Activated B cell treated with CpG ODN at 0.5 μM for 24 hours (primary cell): ENCODE results near the gene SKP1. TPM values are rescaled to one million over a fixed set of nuclear protein-coding genes. Genes with fewer than 3 reads are reported as not detected.

Experiments used
- ATAC-seq: fragments of 200-7000 bp; cut with Tn5 transposase; one replicate; pipeline ENCODE4 v1.10.0; 2021; ENCODE audit warnings: low read depth, mild to moderate bottlenecking, moderate library complexity
- CTCF ChIA-PET: fragments of 350-600 bp; sonication (Branson Sonifier 250); formaldehyde crosslinking; loops from one replicate; lab custom pipeline; 2021; ENCODE audit warnings: antibody characterized with exemption; lab: Charles Lee
- POLR2A ChIA-PET: fragments of 350-600 bp; sonication (Branson Sonifier 250); formaldehyde crosslinking; loops from one replicate; lab custom pipeline; 2021; ENCODE audit warnings: antibody characterized with exemption; lab: Charles Lee
- DNase-seq: peaks from one replicate; pipeline ENCODE4 v3.0.0; 2022
- H3K27ac Mint-ChIP-seq: one replicate; pipeline ENCODE4 v1.8.0; 2020; ENCODE audit warnings: mixed read lengths
- H3K27me3 Mint-ChIP-seq: one replicate; pipeline ENCODE4 v1.8.0; 2021; ENCODE audit warnings: mixed read lengths
- H3K36me3 Mint-ChIP-seq: one replicate; pipeline ENCODE4 v1.8.0; 2021; ENCODE audit warnings: low read depth, mixed read lengths
- H3K4me1 Mint-ChIP-seq: one replicate; pipeline ENCODE4 v1.8.0; 2021; ENCODE audit warnings: mixed read lengths
- H3K4me3 Mint-ChIP-seq: one replicate; pipeline ENCODE4 v1.8.0; 2020; ENCODE audit warnings: mild to moderate bottlenecking, mixed read lengths
- H3K9me3 Mint-ChIP-seq: one replicate; pipeline ENCODE4 v1.8.0; 2020; ENCODE audit warnings: mixed read lengths
- CTCF ChIP-seq: fragments of 200-600 bp; IDR thresholded peaks from one replicate; pipeline ENCODE4 v1.8.0; 2022; ENCODE audit warnings: antibody characterized with exemption, mild to moderate bottlenecking
- intact Hi-C: fragments of 100-400 bp; cut with micrococcal nuclease; formaldehyde crosslinking; loops from one replicate; pipeline ENCODE4 v1.15.1; 2024
- total RNA-seq: library from RNA; stranded (reverse); gene quantifications from 2 replicates; pipeline ENCODE4 v1.2.3, GENCODE V29; 2022

SKP1 gene
- total RNA-seq, 1 donor from 2014 or later: 211 TPM

- Mint-ChIP-seq H3K4me3 (no peak overlapping the region), H3K27ac (no peak overlapping the region), H3K9me3 (no peaks in the 10 kb centered on the region)
Measured at GRCh38 chr5:134142806-134143205, 33.9 kb downstream of the SKP1 start.

DNA sequence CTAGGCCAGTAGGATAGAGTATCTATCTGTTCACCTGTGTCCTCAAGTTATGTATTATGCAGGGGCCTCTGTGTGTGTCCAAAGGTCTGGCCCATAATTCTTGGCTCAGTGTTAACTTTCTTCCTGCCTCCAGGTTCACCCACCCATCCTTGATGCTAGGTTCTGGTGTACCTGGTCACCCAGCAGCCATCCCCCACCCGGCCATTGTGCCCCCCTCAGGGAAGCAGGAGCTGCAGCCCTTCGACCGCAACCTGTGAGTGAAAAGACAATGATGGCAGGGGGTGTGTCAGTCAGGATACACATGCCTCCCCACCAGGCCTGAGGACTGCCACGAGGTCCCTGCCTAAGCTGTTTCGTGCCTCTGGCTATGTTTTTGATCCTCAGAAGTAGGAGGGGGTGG is 34.7 kb downstream of the SKP1 start:
- DNase-seq (peak; percentile 6), ATAC-seq (no peak)
- no peak overlapping the region for H3K4me3 Mint-ChIP-seq
- ChIA-PET POLR2A (interaction anchor here (0.6 to 5.5 kb wide), 2 partner anchors 12 to 41 kb away, joined by 3 to 71 read pairs; no protein-coding TSS in a partner anchor), CTCF (interaction anchor here (0.6 to 23.1 kb wide), 5 partner anchors 29 to 115 kb away, joined by 3 to 502 read pairs (median 12); partner anchors contain the start of gene TCF7)
- intact Hi-C loops: no loop called here
- H3K36me3 Mint-ChIP-seq: peaks cover 57% of the 10 kb centered on the region
- H3K4me1 Mint-ChIP-seq: peaks cover 42% of the 10 kb centered on the region
- no peak overlapping the region for H3K27ac Mint-ChIP-seq
- no peaks in the 10 kb centered on the region for H3K9me3 Mint-ChIP-seq
- no peak for TF ChIP-seq CTCF
- no peaks in the 10 kb centered on the region for H3K27me3 Mint-ChIP-seq

More at GRCh38 chr5:134142806-134143205, 33.9 kb downstream of the SKP1 start:
- H3K4me1 Mint-ChIP-seq: peaks cover 35% of the 10 kb centered on the region
- ChIA-PET CTCF (interaction anchor here (0.9 to 23.1 kb wide), 4 partner anchors 9 to 112 kb away, joined by 5 to 502 read pairs (median 19); partner anchors contain the start of gene TCF7), POLR2A (no interaction called here)
- intact Hi-C loops: no loop called here
- DNase-seq (peak; percentile 11), ATAC-seq (no peak)
- no peak for TF ChIP-seq CTCF
- no peaks in the 10 kb centered on the region for H3K27me3 Mint-ChIP-seq
- H3K36me3 Mint-ChIP-seq: peaks cover 57% of the 10 kb centered on the region

GRCh38 chr5:134141331-134142050 is 35.3 kb downstream of the SKP1 start:
- Mint-ChIP-seq H3K27ac (peak overlapping the region; percentile 3), H3K4me1 (peaks cover 48% of the 10 kb centered on the region), H3K27me3 (no peaks in the 10 kb centered on the region), H3K36me3 (peaks cover 52% of the 10 kb centered on the region), H3K9me3 (no peaks in the 10 kb centered on the region), H3K4me3 (no peak overlapping the region)
- ChIA-PET POLR2A (interaction anchor here (1.0 to 5.5 kb wide), 5 partner anchors 35 to 102 kb away, joined by 3 to 71 read pairs (median 3); partner anchors contain the start of gene SKP1), CTCF (interaction anchor here (0.6 to 23.1 kb wide), 13 partner anchors 9 to 115 kb away, joined by 3 to 502 read pairs (median 5); partner anchors contain the start of gene TCF7)
- intact Hi-C loops: loop anchor here (2.0 kb wide), 2 partner anchors 17 to 1031 kb away; no protein-coding TSS in a partner anchor
- no peak for TF ChIP-seq CTCF
- DNase-seq (no peak), ATAC-seq (peak; percentile 31)

DNA sequence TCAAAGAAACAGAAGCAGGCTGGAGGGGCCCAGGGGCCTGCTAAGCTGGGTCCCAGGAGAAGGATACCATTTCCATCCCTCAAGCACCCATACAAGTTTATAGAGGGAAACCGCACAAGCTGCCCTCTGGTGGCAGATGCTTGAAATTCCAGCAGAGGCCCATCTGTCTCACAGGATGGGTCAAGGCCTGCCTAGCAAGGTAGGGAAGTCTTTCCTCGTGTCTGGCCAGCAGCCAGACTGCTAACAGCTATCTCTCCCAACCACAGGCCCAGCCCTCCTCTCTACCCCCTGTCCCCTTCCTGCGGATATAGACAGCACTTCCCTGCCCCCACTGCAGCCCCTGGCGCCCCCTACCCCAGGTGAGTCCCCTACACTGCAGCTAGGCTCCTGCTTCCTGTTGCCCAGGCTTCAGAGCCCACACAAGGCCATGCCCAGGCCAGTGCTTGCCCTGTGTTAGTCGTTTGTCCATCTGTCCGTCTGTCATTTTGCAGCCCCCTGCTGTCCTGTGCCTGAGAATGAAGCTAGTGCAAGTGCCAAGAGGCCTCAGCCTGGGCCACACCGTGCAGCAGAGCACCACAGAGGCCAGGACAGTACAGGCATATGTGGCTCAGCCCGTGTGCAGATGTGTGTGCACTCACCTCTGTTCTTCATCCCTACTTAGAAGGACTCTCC is 36.1 kb downstream of the SKP1 start:
- H3K36me3 Mint-ChIP-seq: peaks cover 50% of the 10 kb centered on the region
- intact Hi-C loops: loop anchor here (1.0 to 2.0 kb wide), 6 partner anchors 16 to 1030 kb away; partner anchors contain the start of gene TCF7
- ChIA-PET POLR2A (interaction anchor here (0.9 to 5.5 kb wide), 7 partner anchors 13 to 101 kb away, joined by 3 to 71 read pairs (median 3); partner anchors contain the start of gene SKP1), CTCF (interaction anchor here (0.7 to 23.1 kb wide), 17 partner anchors 8 to 1037 kb away, joined by 3 to 502 read pairs (median 4); partner anchors contain the start of gene TCF7)
- no peak overlapping the region for H3K4me3 Mint-ChIP-seq
- H3K9me3 Mint-ChIP-seq: no peaks in the 10 kb centered on the region
- peak; percentile 41 for DNase-seq
- H3K27ac Mint-ChIP-seq: peak overlapping the region; percentile 68
- ATAC-seq: peak; percentile 68
- TF ChIP-seq CTCF: peak; percentile 31
- H3K4me1 Mint-ChIP-seq: peaks cover 47% of the 10 kb centered on the region
- H3K27me3 Mint-ChIP-seq: no peaks in the 10 kb centered on the region
